Prostate gland (tissue), 2 donors: ENCODE results near the gene EHBP1L1.

Experiments used
- CTCF ChIP-seq, 4 experiments: fragments of 200-600 bp in 2 of 4; fragments of 450-650 bp in 2 of 4; sonication (generic) in 2 of 4; IDR thresholded peaks; 1 replicate in 3 of 4; 2 replicates in 1 of 4; pipeline ENCODE4 v1.5.1; 2016 to 2019; ENCODE audit warnings: antibody characterized with exemption in 4 of 4, mild to moderate bottlenecking in 2 of 4, moderate library complexity in 2 of 4
- POLR2A ChIP-seq: fragments of 450-650 bp; IDR thresholded peaks from one replicate; pipeline ENCODE4 v1.6.1; 2016; ENCODE audit warnings: antibody characterized with exemption, mild to moderate bottlenecking

GRCh38 chr11:65590240-65590738 lies 14.4 kb downstream of the EHBP1L1 start:
- TF ChIP-seq POLR2A (no peak), CTCF (IDR thresholded peaks at IDR 0.05) (no peak)
